Parathyroid adenoma (tissue), 2 donors: ENCODE results near the gene TACC2.

Source experiments
- H2AFZ ChIP-seq: fragments of 300-600 bp; sonication (generic); one replicate; pipeline ENCODE4 v1.7.0; 2017; ENCODE audit warnings: antibody characterized with exemption, mild to moderate bottlenecking
- H3K27ac ChIP-seq: fragments of 300-600 bp; sonication (generic); one replicate; pipeline ENCODE4 v1.7.0; 2017
- H3K27me3 ChIP-seq: fragments of 300-600 bp; sonication (generic); one replicate; pipeline ENCODE4 v1.7.0; 2017; ENCODE audit warnings: low read length; ENCODE audit not compliant: control insufficient read depth, insufficient read depth
- H3K36me3 ChIP-seq: fragments of 300-600 bp; sonication (generic); one replicate; pipeline ENCODE4 v1.7.0; 2017; ENCODE audit warnings: low read length; ENCODE audit not compliant: control insufficient read depth, insufficient read depth
- H3K4me1 ChIP-seq: fragments of 300-600 bp; sonication (generic); one replicate; pipeline ENCODE4 v1.7.0; 2017; ENCODE audit warnings: control low read depth
- H3K4me2 ChIP-seq: fragments of 300-600 bp; sonication (generic); one replicate; pipeline ENCODE4 v1.7.0; 2017; ENCODE audit warnings: low read length
- H3K4me3 ChIP-seq: fragments of 300-600 bp; sonication (generic); one replicate; pipeline ENCODE4 v1.7.0; 2017; ENCODE audit warnings: low read depth, low read length
- H3K79me2 ChIP-seq: fragments of 300-600 bp; sonication (generic); one replicate; pipeline ENCODE4 v1.7.0; 2017; ENCODE audit warnings: control low read depth
- H3K9ac ChIP-seq: fragments of 300-600 bp; sonication (generic); one replicate; pipeline ENCODE4 v1.7.0; 2017; ENCODE audit warnings: mild to moderate bottlenecking
- H3K9me3 ChIP-seq: fragments of 300-600 bp; sonication (generic); one replicate; pipeline ENCODE4 v1.7.0; 2017; ENCODE audit warnings: low read length; ENCODE audit not compliant: control insufficient read depth
- CTCF ChIP-seq: fragments of 300-600 bp; sonication (generic); IDR thresholded peaks from one replicate; pipeline ENCODE4 v1.7.0; 2017; ENCODE audit warnings: antibody characterized with exemption, mild to moderate bottlenecking
- donor health status: primary hyperparathyroidism.

The TACC2 gene

GRCh38 chr10:122163174-122164022 lies 174.4 kb downstream of the TACC2 start:
- H3K36me3 ChIP-seq = no peaks in the 10 kb centered on the region
- H3K9me3 ChIP-seq = no peaks in the 10 kb centered on the region
- no peak overlapping the region for H3K4me3 ChIP-seq
- no peak overlapping the region for H3K27ac ChIP-seq
- H3K9ac ChIP-seq = no peak overlapping the region
- H3K4me1 ChIP-seq = peaks cover 3% of the 10 kb centered on the region
- H3K27me3 ChIP-seq = no peaks in the 10 kb centered on the region
- no peak overlapping the region for H3K4me2 ChIP-seq
- TF ChIP-seq CTCF = no peak
- peak overlapping the region; percentile 38 for H2AFZ ChIP-seq
- H3K79me2 ChIP-seq = peaks cover 17% of the 10 kb centered on the region

- Histone ChIP-seq H3K4me1 (peaks cover 3% of the 10 kb centered on the region), H3K79me2 (peaks cover 18% of the 10 kb centered on the region), H3K27ac (no peak overlapping the region), H3K9ac (no peak overlapping the region), H3K36me3 (no peaks in the 10 kb centered on the region), H3K9me3 (no peaks in the 10 kb centered on the region), H3K4me3 (no peak overlapping the region), H2AFZ (peak overlapping the region; percentile 38), H3K4me2 (no peak overlapping the region), H3K27me3 (no peaks in the 10 kb centered on the region)
- no peak for TF ChIP-seq CTCF
Observed at GRCh38 chr10:122164023-122164601, 175.1 kb downstream of the TACC2 start.

GRCh38 chr10:122164815-122165483 lies 176.0 kb downstream of the TACC2 start:
- Histone ChIP-seq H3K4me1 (peaks cover 3% of the 10 kb centered on the region), H3K36me3 (no peaks in the 10 kb centered on the region), H3K79me2 (peaks cover 21% of the 10 kb centered on the region), H2AFZ (no peak overlapping the region), H3K27me3 (no peaks in the 10 kb centered on the region), H3K4me3 (no peak overlapping the region), H3K4me2 (no peak overlapping the region), H3K9me3 (no peaks in the 10 kb centered on the region), H3K27ac (no peak overlapping the region), H3K9ac (no peak overlapping the region)
- TF ChIP-seq CTCF = no peak

- TF ChIP-seq CTCF = no peak
- Histone ChIP-seq H3K79me2 (peaks cover 21% of the 10 kb centered on the region), H3K4me3 (no peak overlapping the region), H3K36me3 (no peaks in the 10 kb centered on the region), H3K4me2 (no peak overlapping the region), H3K4me1 (peaks cover 3% of the 10 kb centered on the region), H2AFZ (no peak overlapping the region), H3K27me3 (no peaks in the 10 kb centered on the region), H3K27ac (no peak overlapping the region), H3K9ac (no peak overlapping the region), H3K9me3 (no peaks in the 10 kb centered on the region)
Observed at GRCh38 chr10:122165484-122166276, 176.7 kb downstream of the TACC2 start.
